SK-N-SH (cell line): ENCODE measurements around the gene CYP46A1. TPM values are rescaled to one million over a fixed set of nuclear protein-coding genes. Genes with fewer than 3 reads are reported as not detected.

ENCODE experiments used
- CTCF ChIA-PET: fragments of 300-600, 350-600 bp; formaldehyde crosslinking; extraction: SDS; loops from one replicate; lab custom pipeline; 2021; lab: Yijun Ruan, JAX
- POLR2A ChIA-PET: fragments of 350-600 bp; sonication (Branson Sonifier 250); formaldehyde crosslinking; extraction: SDS; loops from one replicate; lab custom pipeline; 2020; ENCODE audit warnings: antibody characterized with exemption, inconsistent platforms; lab: Yijun Ruan, JAX
- DNase-seq: peaks from one replicate; pipeline ENCODE4 v3.0.0; 2012
- H2AFZ ChIP-seq: fragments of 200-600 bp; sonication (generic); 2 replicates; pipeline ENCODE4 v1.8.1; 2016; ENCODE audit warnings: antibody characterized with exemption, mild to moderate bottlenecking, low read depth
- H3F3A ChIP-seq: fragments of 200-600 bp; sonication (generic); replicated peaks from 2 replicates; pipeline ENCODE3; 2016; ENCODE audit warnings: antibody characterized with exemption, mild to moderate bottlenecking; ENCODE audit not compliant: insufficient read depth
- H3K27ac ChIP-seq, 2 experiments: fragments of 200-500 bp in 1 of 2; fragments of 200-600 bp in 1 of 2; sonication (Bioruptor generic) in 1 of 2; sonication (generic), shearing (Covaris generic) in 1 of 2; 2 replicates each; pipeline versions ENCODE4 v1.5.1 to v1.6.1; 2014 to 2016; ENCODE audit warnings: low read depth in 2 of 2, inconsistent platforms in 1 of 2, low read length in 1 of 2, mild to moderate bottlenecking in 1 of 2, mixed read lengths in 1 of 2
- H3K27me3 ChIP-seq: fragments of 200-600 bp; sonication (generic), shearing (Covaris generic); 2 replicates; pipeline ENCODE4 v1.6.1; 2016; ENCODE audit warnings: mixed run types; ENCODE audit not compliant: insufficient read depth
- H3K36me3 ChIP-seq, 2 experiments: fragments of 200-500 bp in 1 of 2; fragments of 200-600 bp in 1 of 2; sonication (Bioruptor generic) in 1 of 2; sonication (generic) in 1 of 2; replicated peaks in 1 of 2; 2 replicates each; pipeline versions ENCODE3 to v1.5.1; 2014 to 2016; ENCODE audit warnings: low read length in 1 of 2, mild to moderate bottlenecking in 1 of 2; ENCODE audit not compliant: insufficient read depth in 2 of 2, control insufficient read depth in 1 of 2
- H3K4me1 ChIP-seq, 2 experiments: fragments of 200-500 bp in 1 of 2; fragments of 200-600 bp in 1 of 2; sonication (Bioruptor generic) in 1 of 2; sonication (generic), shearing (Covaris generic) in 1 of 2; 2 replicates each; pipeline versions ENCODE4 v1.5.1 to v1.6.1; 2014 to 2016; ENCODE audit warnings: low read depth in 1 of 2, low read length in 1 of 2, mixed run types in 1 of 2; ENCODE audit not compliant: insufficient read depth in 2 of 2, control insufficient read depth in 1 of 2
- H3K4me2 ChIP-seq: fragments of 200-600 bp; sonication (generic), shearing (Covaris generic); 2 replicates; pipeline ENCODE4 v1.6.1; 2017; ENCODE audit warnings: mixed run types
- H3K4me3 ChIP-seq, 2 experiments: fragments of 200-500 bp in 1 of 2; fragments of 200-600 bp in 1 of 2; sonication (Bioruptor generic) in 1 of 2; sonication (generic), shearing (Covaris generic) in 1 of 2; 2 replicates each; pipeline versions ENCODE4 v1.5.1 to v1.8.1; 2014 to 2016; ENCODE audit warnings: low read depth in 2 of 2, inconsistent platforms in 1 of 2, low read length in 1 of 2, mild to moderate bottlenecking in 1 of 2, mixed read lengths in 1 of 2, moderate library complexity in 1 of 2
- H3K79me2 ChIP-seq: fragments of 200-600 bp; sonication (generic); 2 replicates; pipeline ENCODE4 v1.8.1; 2017; ENCODE audit warnings: mild to moderate bottlenecking; ENCODE audit not compliant: insufficient read depth
- H3K9ac ChIP-seq: fragments of 200-600 bp; sonication (generic); 2 replicates; pipeline ENCODE4 v1.6.1; 2017; ENCODE audit warnings: mixed run types
- H3K9me2 ChIP-seq: fragments of 200-600 bp; sonication (generic); 2 replicates; pipeline ENCODE4 v1.6.1; 2017; ENCODE audit warnings: mixed run types
- H3K9me3 ChIP-seq: fragments of 200-600 bp; sonication (generic); 2 replicates; pipeline ENCODE4 v1.6.1; 2017; ENCODE audit warnings: mixed run types, mild to moderate bottlenecking, moderate library complexity
- H4K20me1 ChIP-seq: fragments of 200-600 bp; sonication (generic); 2 replicates; pipeline ENCODE4 v1.6.1; 2017; ENCODE audit warnings: mild to moderate bottlenecking, mixed run types; ENCODE audit not compliant: insufficient read depth
- CHD2 ChIP-seq: fragments of 150-350 bp; IDR thresholded peaks from 2 replicates; pipeline ENCODE4 v1.6.1; 2018; ENCODE audit warnings: low read length; ENCODE audit not compliant: partially characterized antibody
- ELF1 ChIP-seq: IDR thresholded peaks from 2 replicates; pipeline ENCODE4 v1.4.0; 2012
- EZH2phosphoT487 ChIP-seq: fragments of 200-600 bp; sonication (generic); IDR thresholded peaks from 2 replicates; pipeline ENCODE4 v1.6.1; 2017; ENCODE audit warnings: low read depth, mixed run types, mild to moderate bottlenecking, antibody characterized with exemption, moderate library complexity, borderline replicate concordance
- GABPA ChIP-seq: IDR thresholded peaks from 2 replicates; pipeline ENCODE4 v1.4.0; 2012; ENCODE audit warnings: low read depth, mild to moderate bottlenecking
- GATA2 ChIP-seq: sonication (generic); formaldehyde crosslinking; IDR thresholded peaks from 2 replicates; pipeline ENCODE4 v1.5.0; 2020; ENCODE audit warnings: mild to moderate bottlenecking, missing genetic modification reagents
- IRF3 ChIP-seq: fragments of 150-350 bp; IDR thresholded peaks from 2 replicates; pipeline ENCODE4 v1.6.1; 2016; ENCODE audit warnings: mild to moderate bottlenecking, low read depth, low read length
- JUND ChIP-seq: IDR thresholded peaks from 2 replicates; pipeline ENCODE4 v1.4.0; 2012
- PBX3 ChIP-seq: IDR thresholded peaks from 2 replicates; pipeline ENCODE4; 2012
- POLR2AphosphoS5 ChIP-seq: IDR thresholded peaks from 2 replicates; pipeline ENCODE4 v1.6.1; 2012; ENCODE audit warnings: low read depth, low read length
- REST ChIP-seq: IDR thresholded peaks from 2 replicates; pipeline ENCODE4 v1.6.1; 2012; ENCODE audit warnings: mild to moderate bottlenecking, low read depth, low read length, moderate library complexity
- RXRA ChIP-seq: IDR thresholded peaks from 2 replicates; pipeline ENCODE4 v1.4.0; 2012; ENCODE audit warnings: low read depth, mild to moderate bottlenecking, borderline replicate concordance
- ZBTB33 ChIP-seq: IDR thresholded peaks from 2 replicates; pipeline ENCODE4 v1.4.0; 2012; ENCODE audit warnings: low read depth, borderline replicate concordance
- WGBS: methylation state at CpG from one replicate; pipeline ENCODE4 v1.1.6; 2017; ENCODE audit warnings: low lambda C conversion rate; 5-methylcytosine and 5-hydroxymethylcytosine counted together
- polyA plus RNA-seq, 3 experiments: library from polyadenylated mRNA; depleted of rRNA; stranded (reverse); fragments of >200 nt; gene quantifications; 2 replicates each; pipeline ENCODE4 v1.2.3, GENCODE V29; 2012

The CYP46A1 gene
- polyA plus RNA-seq, 1 of the 3 experiments (the other 2 are of a cell fraction) = 0.30 TPM

GRCh38 chr14:99728231-99728920 is 44.3 kb downstream of the CYP46A1 start:
- Histone ChIP-seq H3K27me3 (no peaks in the 10 kb centered on the region), H3K4me1 (peaks cover 0 to 8% of the 10 kb centered on the region in 2 experiments; a peak in 1 of 4 replicates), H3K9me3 (no peaks in the 10 kb centered on the region), H2AFZ (no peak overlapping the region), H3K4me3 (no peak overlapping the region), H3K9ac (no peak overlapping the region), H3K79me2 (no peaks in the 10 kb centered on the region), H3K9me2 (no peaks in the 10 kb centered on the region), H3K4me2 (no peak overlapping the region), H3K36me3 (no peaks in the 10 kb centered on the region), H4K20me1 (no peaks in the 10 kb centered on the region), H3F3A (no peaks in the 10 kb centered on the region)
- WGBS = 50% methylated on average over 10 of the region's 16 CpGs
- POLR2A ChIA-PET = no interaction called here
- DNase-seq = no peak
- CTCF ChIA-PET = interaction anchor here (0.7 to 11.2 kb wide), 11 partner anchors 10 to 219 kb away, joined by 3 to 136 read pairs (median 6); partner anchors contain the start of gene EML1
- TF ChIP-seq CHD2 (no peak), IRF3 (no peak), POLR2AphosphoS5 (no peak), JUND (no peak), ELF1 (no peak)
- TF ChIP-seq, all 33 proteins: peak for 0
- no peak overlapping the region for H3K27ac ChIP-seq

GRCh38 chr14:99728981-99729451 is 44.9 kb downstream of the CYP46A1 start:
- H3K79me2 ChIP-seq = no peaks in the 10 kb centered on the region
- no peak overlapping the region for H3K4me2 ChIP-seq
- WGBS = 62% methylated on average over 4 of the region's 4 CpGs
- H3K27me3 ChIP-seq = no peaks in the 10 kb centered on the region
- CTCF ChIA-PET = interaction anchor here (0.7 to 11.2 kb wide), 36 partner anchors 8 to 464 kb away, joined by 3 to 136 read pairs (median 7); partner anchors contain the start of genes CYP46A1 and EML1
- POLR2A ChIA-PET = no interaction called here
- no peak overlapping the region for H3K27ac ChIP-seq
- no peaks in the 10 kb centered on the region for H3F3A ChIP-seq
- no peak for DNase-seq
- no peak for TF ChIP-seq IRF3
- no peak for TF ChIP-seq REST
- no peak for TF ChIP-seq EZH2phosphoT487
- TF ChIP-seq GATA2 (CRISPR knock-in tag) = no peak
- no peak for TF ChIP-seq RXRA
- TF ChIP-seq PBX3 = no peak
- no peak for TF ChIP-seq GABPA
- TF ChIP-seq ZBTB33 = no peak
- no peaks in the 10 kb centered on the region for H3K9me2 ChIP-seq
- no peak overlapping the region for H3K4me3 ChIP-seq
- H3K36me3 ChIP-seq = no peaks in the 10 kb centered on the region
- H2AFZ ChIP-seq = no peak overlapping the region
- peaks cover 0 to 10% of the 10 kb centered on the region in 2 experiments; a peak in 1 of 4 replicates for H3K4me1 ChIP-seq
- no peak overlapping the region for H3K9ac ChIP-seq
- no peaks in the 10 kb centered on the region for H4K20me1 ChIP-seq
- H3K9me3 ChIP-seq = no peaks in the 10 kb centered on the region
